Uterus (tissue), 4 donors: ENCODE measurements around the gene BCL11B. TPM values are rescaled to one million over a fixed set of nuclear protein-coding genes. Genes with fewer than 3 reads are reported as not detected.

Experiments used
- DNase-seq, 2 donors: peaks; one replicate each; pipeline ENCODE4 v3.0.0-alpha.2; 2019 to 2020
- H3K27ac ChIP-seq, 2 donors: fragments of 200-600 bp; sonication (generic); 1 replicate in 1 of 2; 2 replicates in 1 of 2; pipeline ENCODE4 v1.5.1; 2016 to 2018
- H3K27me3 ChIP-seq, 2 donors: fragments of 200-600 bp; sonication (generic); one replicate each; pipeline ENCODE4 v1.5.1; 2018 to 2019; ENCODE audit warnings: control low read depth in 1 of 2
- H3K36me3 ChIP-seq, 2 donors: fragments of 200-600 bp; sonication (generic); one replicate each; pipeline ENCODE4 v1.5.1; 2019; ENCODE audit warnings: control low read depth in 1 of 2
- H3K4me1 ChIP-seq, 2 donors: fragments of 200-600 bp; sonication (generic); one replicate each; pipeline ENCODE4 v1.5.1; 2018 to 2019; ENCODE audit warnings: control low read depth in 1 of 2
- H3K4me3 ChIP-seq, 2 donors: fragments of 200-600 bp; sonication (generic); 1 replicate in 1 of 2; 2 replicates in 1 of 2; pipeline ENCODE4 v1.5.1; 2018 to 2019; ENCODE audit warnings: mild to moderate bottlenecking in 1 of 2
- H3K9me3 ChIP-seq, 2 donors: fragments of 200-600 bp; sonication (generic); one replicate each; pipeline ENCODE4 v1.5.1; 2019; ENCODE audit warnings: control low read depth in 1 of 2
- POLR2A ChIP-seq, 2 donors: fragments of 450-650 bp; IDR thresholded peaks; one replicate each; pipeline ENCODE4 v1.6.1; 2016; ENCODE audit warnings: antibody characterized with exemption in 2 of 2, mild to moderate bottlenecking in 1 of 2, moderate library complexity in 1 of 2
- intact Hi-C: fragments of 100-400 bp; cut with DNase I; formaldehyde crosslinking; loops from one replicate; pipeline ENCODE4 v1.15.1; 2023; ENCODE audit warnings: low total_unique reads
- total RNA-seq, 4 donors: library from RNA; depleted of rRNA in 3 of 4; stranded (reverse); fragments of >200 nt in 3 of 4; gene quantifications; one replicate each; pipeline versions ENCODE4 v1.1.0 to v1.2.4, GENCODE V29; 2014 to 2023
- TF ChIP-seq, protein P1 (sequence below), 4 experiments: fragments of 200-600 bp in 2 of 4; fragments of 450-650 bp in 2 of 4; sonication (generic) in 2 of 4; IDR thresholded peaks; one replicate each; pipeline ENCODE4 v1.5.1; 2016 to 2019; ENCODE audit warnings: antibody characterized with exemption in 4 of 4, mild to moderate bottlenecking in 2 of 4, moderate library complexity in 1 of 4
- donor health status: DM: yes; HTN: yes; CAD: no.

Gene BCL11B
- total RNA-seq, 4 donors from 2014 or later, result 0.29 to 0.55 (median 0.46) TPM; not detected in 1

GRCh38 chr14:99267381-99267780 lies 4.6 kb downstream of the BCL11B start:
- Histone ChIP-seq H3K27ac (no peak overlapping the region), H3K27me3 (peaks cover 24 to 30% of the 10 kb centered on the region in 2 donors), H3K4me3 (no peak overlapping the region), H3K9me3 (no peaks in the 10 kb centered on the region), H3K36me3 (no peaks in the 10 kb centered on the region), H3K4me1 (peaks cover 3 to 18% of the 10 kb centered on the region in 2 donors)
- no peak for DNase-seq
- intact Hi-C loops, result no loop called here
- TF ChIP-seq, protein P1, sequence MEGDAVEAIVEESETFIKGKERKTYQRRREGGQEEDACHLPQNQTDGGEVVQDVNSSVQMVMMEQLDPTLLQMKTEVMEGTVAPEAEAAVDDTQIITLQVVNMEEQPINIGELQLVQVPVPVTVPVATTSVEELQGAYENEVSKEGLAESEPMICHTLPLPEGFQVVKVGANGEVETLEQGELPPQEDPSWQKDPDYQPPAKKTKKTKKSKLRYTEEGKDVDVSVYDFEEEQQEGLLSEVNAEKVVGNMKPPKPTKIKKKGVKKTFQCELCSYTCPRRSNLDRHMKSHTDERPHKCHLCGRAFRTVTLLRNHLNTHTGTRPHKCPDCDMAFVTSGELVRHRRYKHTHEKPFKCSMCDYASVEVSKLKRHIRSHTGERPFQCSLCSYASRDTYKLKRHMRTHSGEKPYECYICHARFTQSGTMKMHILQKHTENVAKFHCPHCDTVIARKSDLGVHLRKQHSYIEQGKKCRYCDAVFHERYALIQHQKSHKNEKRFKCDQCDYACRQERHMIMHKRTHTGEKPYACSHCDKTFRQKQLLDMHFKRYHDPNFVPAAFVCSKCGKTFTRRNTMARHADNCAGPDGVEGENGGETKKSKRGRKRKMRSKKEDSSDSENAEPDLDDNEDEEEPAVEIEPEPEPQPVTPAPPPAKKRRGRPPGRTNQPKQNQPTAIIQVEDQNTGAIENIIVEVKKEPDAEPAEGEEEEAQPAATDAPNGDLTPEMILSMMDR (IDR thresholded peaks at IDR 0.05), result no peak
- no peak for TF ChIP-seq POLR2A (IDR thresholded peaks at IDR 0.05)

GRCh38 chr14:99266181-99267178 lies 5.5 kb downstream of the BCL11B start:
- peak; percentile 51 to 74 for DNase-seq
- peaks cover 0 to 9% of the 10 kb centered on the region in 2 donors for H3K4me1 ChIP-seq
- no peaks in the 10 kb centered on the region for H3K9me3 ChIP-seq
- H3K27ac ChIP-seq, result no peak overlapping the region
- TF ChIP-seq, protein P1 (IDR thresholded peaks at IDR 0.05), result peak; percentile 89 to 98 (median 92)
- no peak for TF ChIP-seq POLR2A (IDR thresholded peaks at IDR 0.05)
- H3K4me3 ChIP-seq, result no peak overlapping the region
- no peaks in the 10 kb centered on the region for H3K36me3 ChIP-seq
- peaks cover 20 to 26% of the 10 kb centered on the region in 2 donors for H3K27me3 ChIP-seq
- intact Hi-C loops, result no loop called here

DNA sequence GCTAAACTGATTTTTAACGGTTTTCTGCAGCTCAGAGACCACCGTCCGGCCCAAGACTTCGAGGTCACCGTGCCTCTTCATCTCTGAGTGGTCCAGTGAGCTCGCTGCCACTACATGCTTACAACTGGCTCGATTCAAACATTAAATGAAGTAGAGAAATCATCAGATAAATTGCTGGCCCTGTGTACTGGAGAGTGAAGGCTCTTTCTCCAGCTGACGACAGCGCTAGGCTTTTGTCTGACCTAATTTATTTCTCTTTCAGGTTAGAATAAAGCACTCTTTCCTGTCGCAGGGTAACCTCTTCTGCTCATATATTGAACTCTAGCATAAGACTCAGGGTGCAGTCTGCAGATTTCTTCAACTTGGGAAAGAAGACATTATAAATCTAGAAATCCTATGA lies 6.4 kb downstream of the BCL11B start:
- no peak for DNase-seq
- intact Hi-C loops, result no loop called here
- Histone ChIP-seq H3K27me3 (peaks cover 15 to 24% of the 10 kb centered on the region in 2 donors), H3K27ac (no peak overlapping the region), H3K36me3 (no peaks in the 10 kb centered on the region), H3K9me3 (no peaks in the 10 kb centered on the region), H3K4me1 (peaks cover 0 to 2% of the 10 kb centered on the region in 2 donors), H3K4me3 (no peak overlapping the region)
- TF ChIP-seq, protein P1 (IDR thresholded peaks at IDR 0.05), result no peak
- no peak for TF ChIP-seq POLR2A (IDR thresholded peaks at IDR 0.05)

DNA sequence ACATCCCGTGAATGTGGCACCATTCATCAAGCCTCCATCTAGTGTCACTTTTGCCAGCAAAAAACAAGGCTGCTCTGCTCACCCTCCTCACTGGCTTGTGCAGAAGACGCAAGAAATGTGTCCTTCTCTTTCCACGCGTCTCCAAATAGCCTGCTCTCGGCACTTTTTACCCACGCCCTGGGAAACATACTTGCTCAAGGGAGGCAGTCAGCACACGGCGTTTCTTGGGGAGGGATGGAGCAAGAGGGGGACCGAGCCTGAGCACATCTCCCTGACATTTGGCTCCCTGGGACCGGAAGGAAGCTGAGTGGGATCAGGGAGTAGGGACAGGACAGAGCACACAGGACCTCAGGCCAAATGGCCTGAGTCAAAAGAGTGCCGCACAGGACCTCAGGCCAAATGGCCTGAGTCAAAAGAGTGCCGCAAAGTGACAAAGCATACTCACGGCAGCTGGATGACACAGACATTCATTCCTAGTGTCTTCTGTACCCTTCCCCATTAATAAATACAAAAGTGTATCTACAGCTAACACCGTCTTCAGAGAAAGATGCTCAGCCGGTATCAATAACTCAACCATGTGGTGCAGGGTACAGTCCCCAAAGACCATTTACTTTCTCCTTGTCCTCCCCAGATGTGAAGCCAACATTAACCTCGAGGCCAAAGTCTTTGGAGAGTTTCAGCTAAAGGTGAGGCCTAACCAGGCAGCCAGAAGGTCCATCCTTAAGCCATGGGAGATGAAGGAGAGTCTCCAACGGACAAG lies 7.1 kb downstream of the BCL11B start:
- Histone ChIP-seq H3K4me3 (no peak overlapping the region), H3K9me3 (no peaks in the 10 kb centered on the region), H3K4me1 (no peaks in the 10 kb centered on the region), H3K27me3 (peaks cover 9 to 24% of the 10 kb centered on the region in 2 donors), H3K36me3 (no peaks in the 10 kb centered on the region), H3K27ac (no peak overlapping the region)
- intact Hi-C loops, result no loop called here
- no peak for TF ChIP-seq POLR2A (IDR thresholded peaks at IDR 0.05)
- TF ChIP-seq, protein P1 (IDR thresholded peaks at IDR 0.05), result no peak
- no peak for DNase-seq
